ENCODE measurements around the gene PEX14. TPM values are rescaled to one million over a fixed set of nuclear protein-coding genes. Genes with fewer than 3 reads are reported as not detected.

PEX14 gene
- total and polyA plus RNA-seq, 9 of the 15 experiments (the other 6 are each of a cell fraction or from before 2014, with no cell fraction given) = 2.6 to 45.7 (median 22.7) TPM

GRCh38 chr1:10430216-10431069 lies 44.3 kb upstream of the PEX14 start, which contains the start of gene CENPS (continued):
- TF ChIP-seq SMAD1 (IDR thresholded peaks at IDR 0.05; ENCODE audit: low read depth, low read length, partially characterized antibody) = no peak
- TF ChIP-seq CBX1 (IDR thresholded peaks at IDR 0.05; ENCODE audit: low read depth) = peak; percentile 97
- no peak for TF ChIP-seq ILK (tag; IDR thresholded peaks at IDR 0.05; ENCODE audit: borderline replicate concordance, low read depth)
- no peak for TF ChIP-seq COPS2 (conservative IDR thresholded peaks at IDR 0.05)
- TF ChIP-seq ZNF740 (CRISPR knock-in tag; IDR thresholded peaks at IDR 0.05) = no peak
- TF ChIP-seq ZNF740 (tag; IDR thresholded peaks at IDR 0.05) = no peak
- no peak; the same call in 1 of the 2 replicates for TF ChIP-seq FOXJ3 (CRISPR knock-in tag; IDR thresholded peaks at IDR 0.05)
- peak; percentile 87; the same call in 1 of the 2 replicates for TF ChIP-seq ZBTB43 (CRISPR knock-in tag; IDR thresholded peaks at IDR 0.05)
- TF ChIP-seq, protein P1, sequence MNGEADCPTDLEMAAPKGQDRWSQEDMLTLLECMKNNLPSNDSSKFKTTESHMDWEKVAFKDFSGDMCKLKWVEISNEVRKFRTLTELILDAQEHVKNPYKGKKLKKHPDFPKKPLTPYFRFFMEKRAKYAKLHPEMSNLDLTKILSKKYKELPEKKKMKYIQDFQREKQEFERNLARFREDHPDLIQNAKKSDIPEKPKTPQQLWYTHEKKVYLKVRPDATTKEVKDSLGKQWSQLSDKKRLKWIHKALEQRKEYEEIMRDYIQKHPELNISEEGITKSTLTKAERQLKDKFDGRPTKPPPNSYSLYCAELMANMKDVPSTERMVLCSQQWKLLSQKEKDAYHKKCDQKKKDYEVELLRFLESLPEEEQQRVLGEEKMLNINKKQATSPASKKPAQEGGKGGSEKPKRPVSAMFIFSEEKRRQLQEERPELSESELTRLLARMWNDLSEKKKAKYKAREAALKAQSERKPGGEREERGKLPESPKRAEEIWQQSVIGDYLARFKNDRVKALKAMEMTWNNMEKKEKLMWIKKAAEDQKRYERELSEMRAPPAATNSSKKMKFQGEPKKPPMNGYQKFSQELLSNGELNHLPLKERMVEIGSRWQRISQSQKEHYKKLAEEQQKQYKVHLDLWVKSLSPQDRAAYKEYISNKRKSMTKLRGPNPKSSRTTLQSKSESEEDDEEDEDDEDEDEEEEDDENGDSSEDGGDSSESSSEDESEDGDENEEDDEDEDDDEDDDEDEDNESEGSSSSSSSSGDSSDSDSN (IDR thresholded peaks at IDR 0.05; ENCODE audit: borderline replicate concordance in 1 of 2, low read depth in 2 of 2, low read length in 2 of 2) = peak in 1 of 2 experiments; percentile 48; a peak in 2 of 4 replicates
- TF ChIP-seq ZNF263 (CRISPR knock-in tag; IDR thresholded peaks at IDR 0.05; ENCODE audit: borderline replicate concordance) = peak; percentile 22; the same call in 1 of the 2 replicates
- no peak for TF ChIP-seq MYNN (IDR thresholded peaks at IDR 0.05)
- no peak for TF ChIP-seq MYNN (CRISPR knock-in tag; IDR thresholded peaks at IDR 0.05)
- TF ChIP-seq HIVEP1 (CRISPR knock-in tag; IDR thresholded peaks at IDR 0.05) = peak; percentile 69
- no peak for TF ChIP-seq ZNF232 (CRISPR knock-in tag; IDR thresholded peaks at IDR 0.05)
- TF ChIP-seq CBX8 (IDR thresholded peaks at IDR 0.05; ENCODE audit: borderline replicate concordance, extremely low read depth, low read depth, low read length, poor library complexity, severe bottlenecking) = no peak
- TF ChIP-seq GABPB2 (CRISPR knock-in tag; conservative IDR thresholded peaks at IDR 0.05) = no peak
- no peak for TF ChIP-seq MLLT1 (IDR thresholded peaks at IDR 0.05)
- no peak for TF ChIP-seq NR2C1 (IDR thresholded peaks at IDR 0.05)
- no peak; the same call in 1 of the 2 replicates for TF ChIP-seq NR2C1 (tag; IDR thresholded peaks at IDR 0.05)
- TF ChIP-seq, protein P2, sequence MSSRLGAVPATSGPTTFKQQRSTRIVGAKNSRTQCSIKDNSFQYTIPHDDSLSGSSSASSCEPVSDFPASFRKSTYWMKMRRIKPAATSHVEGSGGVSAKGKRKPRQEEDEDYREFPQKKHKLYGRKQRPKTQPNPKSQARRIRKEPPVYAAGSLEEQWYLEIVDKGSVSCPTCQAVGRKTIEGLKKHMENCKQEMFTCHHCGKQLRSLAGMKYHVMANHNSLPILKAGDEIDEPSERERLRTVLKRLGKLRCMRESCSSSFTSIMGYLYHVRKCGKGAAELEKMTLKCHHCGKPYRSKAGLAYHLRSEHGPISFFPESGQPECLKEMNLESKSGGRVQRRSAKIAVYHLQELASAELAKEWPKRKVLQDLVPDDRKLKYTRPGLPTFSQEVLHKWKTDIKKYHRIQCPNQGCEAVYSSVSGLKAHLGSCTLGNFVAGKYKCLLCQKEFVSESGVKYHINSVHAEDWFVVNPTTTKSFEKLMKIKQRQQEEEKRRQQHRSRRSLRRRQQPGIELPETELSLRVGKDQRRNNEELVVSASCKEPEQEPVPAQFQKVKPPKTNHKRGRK (tag; IDR thresholded peaks at IDR 0.05) = no peak
